ENCODE measurements around the gene DLG1.

DNA sequence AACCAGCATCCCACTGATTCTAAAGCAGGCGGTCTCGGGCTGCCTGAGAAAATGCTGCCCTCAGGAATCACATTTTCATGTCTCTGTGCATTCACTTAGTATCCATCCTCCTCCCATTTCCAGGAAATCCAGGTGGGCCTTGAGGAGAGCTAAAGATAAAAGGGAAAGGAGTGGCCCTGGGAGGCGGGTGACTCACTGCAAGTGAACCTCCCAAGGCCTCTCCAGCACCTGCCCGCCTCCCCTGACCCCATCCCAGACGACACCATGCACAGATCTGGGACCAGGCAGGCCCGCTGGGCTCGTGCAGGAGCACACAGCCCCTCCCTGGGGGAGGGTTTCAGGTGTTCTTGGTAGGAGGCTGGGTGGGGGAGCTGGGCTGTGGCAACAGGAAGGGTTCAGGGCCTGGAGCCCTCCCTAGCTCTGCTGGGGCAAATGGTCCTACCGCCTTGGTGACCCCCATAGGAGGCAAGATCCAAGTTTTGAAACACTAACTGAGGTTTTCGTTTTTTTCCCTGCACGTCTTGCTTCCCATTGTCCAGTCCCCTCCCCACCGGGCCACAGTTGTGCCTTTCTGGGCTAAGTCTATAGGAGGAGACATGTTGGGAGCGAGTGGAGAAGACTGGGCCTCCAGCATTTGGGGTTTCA, 291.0 kb downstream of the DLG1 start:
- TF ChIP-seq, protein P1, sequence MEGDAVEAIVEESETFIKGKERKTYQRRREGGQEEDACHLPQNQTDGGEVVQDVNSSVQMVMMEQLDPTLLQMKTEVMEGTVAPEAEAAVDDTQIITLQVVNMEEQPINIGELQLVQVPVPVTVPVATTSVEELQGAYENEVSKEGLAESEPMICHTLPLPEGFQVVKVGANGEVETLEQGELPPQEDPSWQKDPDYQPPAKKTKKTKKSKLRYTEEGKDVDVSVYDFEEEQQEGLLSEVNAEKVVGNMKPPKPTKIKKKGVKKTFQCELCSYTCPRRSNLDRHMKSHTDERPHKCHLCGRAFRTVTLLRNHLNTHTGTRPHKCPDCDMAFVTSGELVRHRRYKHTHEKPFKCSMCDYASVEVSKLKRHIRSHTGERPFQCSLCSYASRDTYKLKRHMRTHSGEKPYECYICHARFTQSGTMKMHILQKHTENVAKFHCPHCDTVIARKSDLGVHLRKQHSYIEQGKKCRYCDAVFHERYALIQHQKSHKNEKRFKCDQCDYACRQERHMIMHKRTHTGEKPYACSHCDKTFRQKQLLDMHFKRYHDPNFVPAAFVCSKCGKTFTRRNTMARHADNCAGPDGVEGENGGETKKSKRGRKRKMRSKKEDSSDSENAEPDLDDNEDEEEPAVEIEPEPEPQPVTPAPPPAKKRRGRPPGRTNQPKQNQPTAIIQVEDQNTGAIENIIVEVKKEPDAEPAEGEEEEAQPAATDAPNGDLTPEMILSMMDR (IDR thresholded peaks at IDR 0.05) = no peak
- TF ChIP-seq POLR2A (IDR thresholded peaks at IDR 0.05) = no peak
